Testis (tissue), 2 donors: ENCODE results near the gene ZNF154.

Source experiments
- CTCF ChIP-seq, 3 experiments: fragments of 450-650 bp in 2 of 3; fragments of 200-600 bp in 1 of 3; sonication (generic) in 1 of 3; IDR thresholded peaks; one replicate each; pipeline ENCODE4 v1.5.1; 2016 to 2019; ENCODE audit warnings: antibody characterized with exemption in 3 of 3, mild to moderate bottlenecking in 2 of 3, moderate library complexity in 1 of 3
- POLR2A ChIP-seq: fragments of 450-650 bp; IDR thresholded peaks from one replicate; pipeline ENCODE4 v1.6.1; 2017; ENCODE audit warnings: antibody characterized with exemption, mild to moderate bottlenecking, moderate library complexity

GRCh38 chr19:57701625-57702024 is 7.4 kb downstream of the ZNF154 start:
- no peak for TF ChIP-seq CTCF (IDR thresholded peaks at IDR 0.05)
- no peak for TF ChIP-seq POLR2A
